GM19099 (cell line): Measurements from ENCODE around the gene LGR6.

Source experiments
- POLR2A ChIP-seq: IDR thresholded peaks from 3 replicates; pipeline ENCODE4 v1.6.1; 2011; ENCODE audit warnings: low read depth; ENCODE audit not compliant: insufficient read length; ENCODE audit errors: extremely low read depth

Gene LGR6, protein sequence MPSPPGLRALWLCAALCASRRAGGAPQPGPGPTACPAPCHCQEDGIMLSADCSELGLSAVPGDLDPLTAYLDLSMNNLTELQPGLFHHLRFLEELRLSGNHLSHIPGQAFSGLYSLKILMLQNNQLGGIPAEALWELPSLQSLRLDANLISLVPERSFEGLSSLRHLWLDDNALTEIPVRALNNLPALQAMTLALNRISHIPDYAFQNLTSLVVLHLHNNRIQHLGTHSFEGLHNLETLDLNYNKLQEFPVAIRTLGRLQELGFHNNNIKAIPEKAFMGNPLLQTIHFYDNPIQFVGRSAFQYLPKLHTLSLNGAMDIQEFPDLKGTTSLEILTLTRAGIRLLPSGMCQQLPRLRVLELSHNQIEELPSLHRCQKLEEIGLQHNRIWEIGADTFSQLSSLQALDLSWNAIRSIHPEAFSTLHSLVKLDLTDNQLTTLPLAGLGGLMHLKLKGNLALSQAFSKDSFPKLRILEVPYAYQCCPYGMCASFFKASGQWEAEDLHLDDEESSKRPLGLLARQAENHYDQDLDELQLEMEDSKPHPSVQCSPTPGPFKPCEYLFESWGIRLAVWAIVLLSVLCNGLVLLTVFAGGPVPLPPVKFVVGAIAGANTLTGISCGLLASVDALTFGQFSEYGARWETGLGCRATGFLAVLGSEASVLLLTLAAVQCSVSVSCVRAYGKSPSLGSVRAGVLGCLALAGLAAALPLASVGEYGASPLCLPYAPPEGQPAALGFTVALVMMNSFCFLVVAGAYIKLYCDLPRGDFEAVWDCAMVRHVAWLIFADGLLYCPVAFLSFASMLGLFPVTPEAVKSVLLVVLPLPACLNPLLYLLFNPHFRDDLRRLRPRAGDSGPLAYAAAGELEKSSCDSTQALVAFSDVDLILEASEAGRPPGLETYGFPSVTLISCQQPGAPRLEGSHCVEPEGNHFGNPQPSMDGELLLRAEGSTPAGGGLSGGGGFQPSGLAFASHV

DNA sequence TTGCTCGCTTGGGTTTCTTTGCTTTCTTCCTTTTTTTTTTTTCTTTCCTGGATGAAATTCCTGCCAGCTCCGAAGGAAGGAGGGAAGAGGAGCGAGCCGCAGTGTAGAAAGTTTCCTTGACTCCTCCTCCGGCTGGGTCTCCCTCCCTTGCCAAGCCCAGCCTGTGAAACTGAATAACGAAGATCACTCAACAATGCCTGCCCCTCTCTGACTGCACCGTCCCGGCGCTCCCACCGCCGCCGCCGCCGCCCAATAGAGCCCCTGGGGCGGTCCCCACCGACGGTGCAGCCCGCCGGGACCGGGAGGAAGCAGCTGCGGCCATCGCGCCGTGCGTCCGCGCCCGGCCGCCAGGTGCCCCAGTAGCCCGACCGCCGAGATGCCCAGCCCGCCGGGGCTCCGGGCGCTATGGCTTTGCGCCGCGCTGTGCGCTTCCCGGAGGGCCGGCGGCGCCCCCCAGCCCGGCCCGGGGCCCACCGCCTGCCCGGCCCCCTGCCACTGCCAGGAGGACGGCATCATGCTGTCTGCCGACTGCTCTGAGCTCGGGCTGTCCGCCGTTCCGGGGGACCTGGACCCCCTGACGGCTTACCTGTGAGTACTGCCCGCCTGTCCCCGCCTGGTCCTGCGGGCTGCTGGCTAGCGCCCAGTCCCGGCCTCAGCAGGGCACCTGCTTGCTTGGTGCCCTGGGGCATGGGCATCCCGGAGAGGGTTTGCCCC is at the start of gene LGR6:
LGR6 (plus strand) TSS at position 186 of the 714 bp plus-strand sequence; CDS start at position 377, 191 bp downstream.
- TF ChIP-seq POLR2A, result no peak

- TF ChIP-seq POLR2A, result peak; percentile 62
Observed at GRCh38 chr1:202144402-202145067, 49.1 kb upstream of the LGR6 start, which contains the start of gene ARL8A. ARL8A (minus strand) TSS chr1:202144737; CDS start chr1:202144572, 165 bp downstream.

- TF ChIP-seq POLR2A, result no peak
Observed at GRCh38 chr1:202145068-202145743, 48.4 kb upstream of the LGR6 start.

DNA sequence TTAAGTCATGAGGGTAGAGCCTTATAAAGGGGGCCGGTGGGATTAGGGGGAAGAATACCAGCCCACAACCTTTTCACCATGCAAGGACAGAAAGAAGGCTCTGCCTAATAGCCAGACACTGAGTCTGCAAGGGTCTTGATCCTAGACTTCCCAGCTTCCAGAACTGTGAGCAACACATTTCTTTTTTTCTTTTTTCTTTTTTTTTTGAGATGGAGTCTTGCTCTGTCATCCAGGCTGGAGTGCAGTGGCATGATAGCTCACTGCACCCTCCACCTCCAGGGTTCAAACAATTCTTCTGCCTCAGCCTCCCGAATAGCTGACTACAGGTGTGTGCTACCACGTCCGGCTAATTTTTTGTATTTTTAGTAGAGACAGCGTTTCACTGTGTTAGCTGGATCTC is 47.3 kb upstream of the LGR6 start:
- no peak for TF ChIP-seq POLR2A

DNA sequence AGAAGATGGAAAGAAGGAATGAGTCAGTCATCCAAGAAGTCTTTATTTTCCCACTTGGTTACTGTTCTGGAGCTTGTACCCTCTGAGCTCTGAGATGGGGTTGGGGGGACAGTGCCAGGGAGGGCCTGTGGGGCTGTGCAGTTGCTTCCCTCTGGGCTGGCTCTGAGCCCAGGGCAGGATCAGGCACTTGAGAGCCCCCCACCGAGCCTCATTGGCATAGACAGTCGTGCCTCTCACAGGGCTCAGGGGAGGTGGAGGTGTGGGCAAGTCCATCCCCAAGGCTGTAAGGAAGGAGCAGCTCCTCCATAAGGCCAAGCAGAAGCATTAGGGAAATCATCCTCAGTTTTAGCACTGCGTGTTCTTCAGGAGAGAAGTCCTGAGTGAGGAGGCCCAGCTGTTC is 46.6 kb upstream of the LGR6 start:
- TF ChIP-seq POLR2A, result no peak

GRCh38 chr1:202148391-202148790 is 45.2 kb upstream of the LGR6 start:
- TF ChIP-seq POLR2A, result no peak

GRCh38 chr1:202149566-202149965 is 44.0 kb upstream of the LGR6 start:
- TF ChIP-seq POLR2A, result no peak

DNA sequence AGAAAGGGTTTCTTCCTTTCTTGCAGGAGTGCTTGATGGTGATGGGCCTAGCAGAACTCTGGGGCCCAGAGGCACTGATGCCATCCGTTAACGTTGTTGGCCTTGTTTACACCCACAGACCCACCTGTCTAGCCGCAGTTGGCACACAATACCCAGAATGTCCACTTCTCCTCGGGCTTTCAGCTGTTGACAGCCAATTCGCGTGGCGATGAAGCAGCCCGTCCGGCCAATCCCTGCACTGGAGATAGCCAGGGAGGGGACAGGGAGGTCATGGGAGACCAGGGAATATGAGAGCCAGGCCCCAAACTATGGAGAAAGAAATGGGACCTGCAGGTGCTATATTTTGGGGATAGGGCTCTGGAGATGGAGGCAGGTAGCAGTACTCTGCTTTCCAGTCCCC is 43.4 kb upstream of the LGR6 start:
- TF ChIP-seq POLR2A, result no peak

GRCh38 chr1:202150602-202151001 is 43.0 kb upstream of the LGR6 start:
- no peak for TF ChIP-seq POLR2A

- no peak for TF ChIP-seq POLR2A
Observed at GRCh38 chr1:202151045-202151444, 42.6 kb upstream of the LGR6 start.

- TF ChIP-seq POLR2A, result no peak
Observed at GRCh38 chr1:202152399-202152798, 41.2 kb upstream of the LGR6 start.

DNA sequence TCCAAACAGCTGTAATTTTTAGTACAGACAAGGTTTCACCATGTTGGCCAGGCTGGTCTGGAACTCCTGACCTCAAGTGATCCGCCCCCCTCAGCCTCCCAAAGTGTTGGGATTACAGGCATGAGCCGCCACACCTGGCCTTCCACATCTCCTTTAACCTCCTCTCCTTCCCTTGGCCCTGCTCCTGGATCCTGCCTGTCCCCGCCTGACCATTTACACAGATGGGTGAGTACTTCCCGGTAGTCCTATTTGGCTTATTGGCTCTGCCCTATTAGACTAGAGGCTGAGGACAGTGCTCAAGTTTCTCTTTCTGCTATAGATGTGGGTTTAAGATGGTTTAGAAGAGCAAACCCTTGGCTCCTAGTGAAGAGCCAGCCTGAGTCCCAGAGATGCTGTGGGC is 40.3 kb upstream of the LGR6 start:
- no peak for TF ChIP-seq POLR2A

DNA sequence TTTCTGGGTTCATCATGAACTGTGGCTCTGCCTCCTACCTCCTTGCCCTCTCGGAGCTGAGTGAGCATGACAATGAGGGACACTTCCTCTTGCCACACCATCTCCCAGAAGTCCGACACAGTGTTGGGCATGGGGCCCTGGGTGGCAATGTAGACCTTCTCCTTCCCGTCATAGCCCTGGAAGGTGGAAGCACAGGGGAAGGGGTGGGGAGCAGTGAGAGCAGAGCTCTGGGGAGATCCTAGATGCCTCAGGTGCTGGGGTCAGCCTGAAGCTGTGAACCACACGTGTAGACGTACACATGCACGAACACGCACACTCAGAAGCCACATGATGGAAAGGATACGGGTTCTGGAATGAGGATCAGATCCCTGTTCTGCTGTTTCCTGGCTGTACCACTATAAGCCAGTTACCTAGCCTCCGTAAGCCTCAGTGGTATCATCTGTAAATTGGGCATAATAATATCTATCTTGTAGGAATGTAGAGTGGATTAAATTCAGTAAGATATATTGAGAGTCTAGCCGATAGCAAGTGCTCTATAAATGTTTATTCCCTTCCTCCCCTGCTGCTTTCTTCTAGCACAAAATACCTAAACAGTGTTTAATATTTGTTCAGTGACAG is 39.3 kb upstream of the LGR6 start:
- TF ChIP-seq POLR2A, result no peak
